K562 (cell line): ENCODE data around the gene GOSR1. TPM values are rescaled to one million over a fixed set of nuclear protein-coding genes. Genes with fewer than 3 reads are reported as not detected.

ENCODE experiments used
- CBX3 ChIP-seq, 2 experiments: IDR thresholded peaks; 1 replicate in 1 of 2; 2 replicates in 1 of 2; pipeline ENCODE4 v1.6.1; 2012; ENCODE audit warnings: inconsistent platforms in 2 of 2, low read length in 2 of 2, borderline replicate concordance in 1 of 2, control low read depth in 1 of 2
- CEBPG ChIP-seq, 3 experiments: fragments of 200-800 bp in 1 of 3; sonication (Bioruptor generic) in 1 of 3; sonication (generic) in 1 of 3; formaldehyde crosslinking in 1 of 3; IDR thresholded peaks in 2 of 3; conservative IDR thresholded peaks in 1 of 3; 2 replicates each; pipeline versions ENCODE4 v1.6.1 to v1.8.0; 2016 to 2022; ENCODE audit warnings: missing compliant biosample characterization in 2 of 3, missing genetic modification characterization in 2 of 3, mild to moderate bottlenecking in 1 of 3, missing genetic modification reagents in 1 of 3
- CSDE1 ChIP-seq, 2 experiments: fragments of 450-650 bp; IDR thresholded peaks; 2 replicates each; pipeline ENCODE4 v1.6.1; 2016; ENCODE audit warnings: mild to moderate bottlenecking in 1 of 2
- CTBP1 ChIP-seq: fragments of 450-650 bp; IDR thresholded peaks from 2 replicates; pipeline ENCODE4 v1.6.1; 2016; ENCODE audit warnings: borderline replicate concordance
- GATAD2A ChIP-seq: fragments of 450-650 bp; IDR thresholded peaks from 2 replicates; pipeline ENCODE4 v1.6.1; 2017
- HOXB6 ChIP-seq: fragments of 250-450 bp; sonication (Bioruptor Pico); IDR thresholded peaks from 2 replicates; pipeline ENCODE4 v1.5.1; 2022; ENCODE audit warnings: mild to moderate bottlenecking, borderline replicate concordance
- MTA3 ChIP-seq: fragments of 450-650 bp; formaldehyde crosslinking; IDR thresholded peaks from 2 replicates; pipeline ENCODE4 v1.6.1; 2017; ENCODE audit warnings: mild to moderate bottlenecking, borderline replicate concordance
- RREB1 ChIP-seq: fragments of 250-450 bp; sonication (Bioruptor Pico); IDR thresholded peaks from 2 replicates; pipeline ENCODE4 v1.4.0; 2020
- SRSF1 ChIP-seq: fragments of 200-400 bp; formaldehyde crosslinking; IDR thresholded peaks from 2 replicates; pipeline ENCODE4 v1.6.1; 2017; ENCODE audit warnings: mild to moderate bottlenecking, low read depth, low read length, moderate library complexity
- THAP12 ChIP-seq: fragments of 250-450 bp; sonication (Bioruptor Pico); IDR thresholded peaks from 2 replicates; pipeline ENCODE4 v1.9.0; 2021; ENCODE audit warnings: mild to moderate bottlenecking, inconsistent platforms
- TRIM24 ChIP-seq, 2 experiments: fragments of 450-650 bp; IDR thresholded peaks; 2 replicates each; pipeline ENCODE4 v1.6.1; 2016
- ZC3H8 ChIP-seq: fragments of 450-650 bp; IDR thresholded peaks from 2 replicates; pipeline ENCODE4 v1.6.1; 2017
- ZNF239 ChIP-seq: fragments of 250-450 bp; sonication (Bioruptor Pico); IDR thresholded peaks from 2 replicates; pipeline ENCODE4 v1.4.0; 2020; ENCODE audit warnings: mild to moderate bottlenecking
- ZNF609 ChIP-seq: sonication (generic); formaldehyde crosslinking; IDR thresholded peaks from 2 replicates; pipeline ENCODE4 v1.8.1; 2023; ENCODE audit warnings: missing genetic modification reagents, mild to moderate bottlenecking, borderline replicate concordance
- ZNF764 ChIP-seq: fragments of 250-450 bp; sonication (Bioruptor Pico); IDR thresholded peaks from 2 replicates; pipeline ENCODE4 v1.4.0; 2020; ENCODE audit warnings: low read depth, mild to moderate bottlenecking, moderate library complexity
- polyA plus RNA-seq, 8 experiments: library from polyadenylated mRNA; depleted of rRNA in 4 of 8; stranded (reverse) in 5 of 8; unstranded in 3 of 8; fragments of >200 nt; fragmentation: Nextera tagmentation in 2 of 8; fragmentation: Illumina TruSeq in 1 of 8; extraction: Ambion mirVana in 2 of 8; extraction: Trizol in 1 of 8; gene quantifications; 2 replicates each; pipeline versions ENCODE4 v1.2.1 to v1.2.3, GENCODE V29; 2011 to 2014; ENCODE audit warnings: inconsistent platforms in 1 of 8, missing spikeins in 1 of 8
- total RNA-seq, 7 experiments: library from RNA; depleted of rRNA in 6 of 7; stranded (reverse); fragments of >200 nt in 6 of 7; fragmentation: Illumina TruSeq in 2 of 7; extraction: Trizol in 2 of 7; gene quantifications; 2 replicates each; pipeline versions ENCODE4 v1.2.1 to v1.2.3, GENCODE V29; 2011 to 2021; ENCODE audit warnings: low replicate concordance in 1 of 7

GOSR1 gene
- total and polyA plus RNA-seq, 9 of the 15 experiments (the other 6 are each of a cell fraction or from before 2014, with no cell fraction given) = 17.6 to 95.5 (median 33.3) TPM

GRCh38 chr17:30477083-30477773, at the start of gene GOSR1 (continued):
- TF ChIP-seq ZC3H8 (no peak), ZNF764 (CRISPR knock-in tag) (no peak), HOXB6 (CRISPR knock-in tag) (no peak), CSDE1 (IDR thresholded peaks at IDR 0.05) (peak in 1 of 2 experiments; percentile 51; a peak in 1 of 4 replicates), CBX3 (IDR thresholded peaks at IDR 0.05; ENCODE audit: borderline replicate concordance in 1 of 2, low read length in 2 of 2) (no peak), SRSF1 (no peak), MTA3 (peak; percentile 38; the same call in 1 of the 2 replicates), RREB1 (CRISPR knock-in tag) (peak; percentile 16; the same call in 1 of the 2 replicates), ZNF609 (CRISPR knock-in tag) (no peak), THAP12 (CRISPR knock-in tag) (peak; percentile 65; the same call in 1 of the 2 replicates), CTBP1 (peak; percentile 90; the same call in 1 of the 2 replicates), TRIM24 (IDR thresholded peaks at IDR 0.05) (no peak), GATAD2A (no peak), ZNF239 (no peak), CEBPG (CRISPR knock-in tag; IDR thresholded peaks at IDR 0.05) (no peak), CEBPG (tag; conservative IDR thresholded peaks at IDR 0.05 in 1 of 2, IDR thresholded peaks at IDR 0.05 in 1 of 2) (no peak)
